CD4-positive, alpha-beta T cell treated with Interleukin-15 for 1 hour (primary cell): Measurements from ENCODE around the gene ZNF718.
"Not testable (repeated sequence)": the region's sequence is repeated elsewhere in the genome, so short reads cannot be mapped to it uniquely, and the experiment has no call there.

Source experiments
- DNase-seq: peaks from one replicate; pipeline ENCODE4 v3.0.0-alpha.2; 2020

Gene ZNF718

GRCh38 chr4:124275-125081 is at the start of gene ZNF718:
TSS of gene ZNF718 (plus strand) at chr4:124501. CDS start at chr4:124671, 170 bp downstream.
- peak; percentile 92 for DNase-seq

GRCh38 chr4:85951-86350 is 38.4 kb upstream of the ZNF718 start:
- no peak for DNase-seq

- DNase-seq = not testable (repeated sequence)
Measured at GRCh38 chr4:86559-87324, 37.6 kb upstream of the ZNF718 start.

- no peak for DNase-seq
Measured at GRCh38 chr4:98386-98785, 25.9 kb upstream of the ZNF718 start.

GRCh38 chr4:99863-100262 is 24.4 kb upstream of the ZNF718 start:
- DNase-seq = no peak

GRCh38 chr4:107083-107443 is 17.2 kb upstream of the ZNF718 start:
- no peak for DNase-seq

GRCh38 chr4:107444-108429 is 16.6 kb upstream of the ZNF718 start:
- DNase-seq = no peak

- no peak for DNase-seq
Measured at GRCh38 chr4:112771-113170, 11.5 kb upstream of the ZNF718 start.

- no peak for DNase-seq
Measured at GRCh38 chr4:113732-114131, 10.6 kb upstream of the ZNF718 start.

GRCh38 chr4:114149-114548 is 10.2 kb upstream of the ZNF718 start:
- DNase-seq = no peak

- DNase-seq = no peak
Measured at GRCh38 chr4:116499-116898, 7.8 kb upstream of the ZNF718 start.

GRCh38 chr4:120616-121015 is 3.7 kb upstream of the ZNF718 start:
- DNase-seq = no peak

- peak; percentile 48 for DNase-seq
Measured at GRCh38 chr4:121408-122084, 2.8 kb upstream of the ZNF718 start.

- DNase-seq = not testable (repeated sequence)
Measured at GRCh38 chr4:123922-124274, 403 bp upstream of the ZNF718 start.

- DNase-seq = no peak
Measured at GRCh38 chr4:125091-125771, 930 bp downstream of the ZNF718 start.

- no peak for DNase-seq
Measured at GRCh38 chr4:125833-126232, 1.5 kb downstream of the ZNF718 start.

GRCh38 chr4:132483-132882 is 8.2 kb downstream of the ZNF718 start:
- no peak for DNase-seq

GRCh38 chr4:138935-139334 is 14.6 kb downstream of the ZNF718 start:
- DNase-seq = no peak

- no peak for DNase-seq
Measured at GRCh38 chr4:139691-140090, 15.4 kb downstream of the ZNF718 start.

- no peak for DNase-seq
Measured at GRCh38 chr4:146621-147020, 22.3 kb downstream of the ZNF718 start.

- no peak for DNase-seq
Measured at GRCh38 chr4:147233-147632, 22.9 kb downstream of the ZNF718 start.
